Activated naive CD8-positive, alpha-beta T cell treated with anti-CD3 and anti-CD28 coated beads, Interleukin-2, amount 50 U/mL, for 16 hours (primary cell): ENCODE measurements around the gene NCOR1.
"Not testable (repeated sequence)": the region's sequence is repeated elsewhere in the genome, so short reads cannot be mapped to it uniquely, and the experiment has no call there.

Experiments used
- DNase-seq: peaks from one replicate; pipeline ENCODE4 v3.0.0-alpha.2; 2020; ENCODE audit warnings: low read depth, low spot score

Gene NCOR1

GRCh38 chr17:16215002-16215272, 397 bp downstream of the NCOR1 start:
- DNase-seq, result no peak

- no peak for DNase-seq
These were observed 938 bp downstream of the NCOR1 start for GRCh38 chr17:16214190-16215001.

GRCh38 chr17:16212793-16213192, 2.5 kb downstream of the NCOR1 start:
- DNase-seq, result no peak

GRCh38 chr17:16211590-16211989, 3.7 kb downstream of the NCOR1 start:
- no peak for DNase-seq

GRCh38 chr17:16204763-16205162, 10.6 kb downstream of the NCOR1 start:
- not testable (repeated sequence) for DNase-seq

- DNase-seq, result not testable (repeated sequence)
These were observed 12.5 kb downstream of the NCOR1 start for GRCh38 chr17:16202554-16203500.

GRCh38 chr17:16201693-16202131, 13.6 kb downstream of the NCOR1 start:
- not testable (repeated sequence) for DNase-seq

- DNase-seq, result no peak
These were observed 16.2 kb downstream of the NCOR1 start for GRCh38 chr17:16199093-16199492.

GRCh38 chr17:16197276-16197675, 18.1 kb downstream of the NCOR1 start:
- DNase-seq, result no peak

- DNase-seq, result not testable (repeated sequence)
These were observed 21.0 kb downstream of the NCOR1 start for GRCh38 chr17:16194307-16194835.

- DNase-seq, result no peak
These were observed 23.7 kb downstream of the NCOR1 start for GRCh38 chr17:16191604-16192003.

- DNase-seq, result no peak
These were observed 24.5 kb downstream of the NCOR1 start for GRCh38 chr17:16190703-16191360.

GRCh38 chr17:16189791-16190348, 25.5 kb downstream of the NCOR1 start:
- no peak for DNase-seq

GRCh38 chr17:16187642-16188041, 27.7 kb downstream of the NCOR1 start:
- DNase-seq, result no peak

- DNase-seq, result no peak
These were observed 33.8 kb downstream of the NCOR1 start for GRCh38 chr17:16181581-16181980.

GRCh38 chr17:16178836-16179235, 36.5 kb downstream of the NCOR1 start:
- no peak for DNase-seq

GRCh38 chr17:16171613-16172012, 43.7 kb downstream of the NCOR1 start:
- DNase-seq, result no peak

GRCh38 chr17:16166766-16167165, 48.6 kb downstream of the NCOR1 start:
- DNase-seq, result not testable (repeated sequence)

- no peak for DNase-seq
These were observed 56.6 kb downstream of the NCOR1 start for GRCh38 chr17:16158714-16159113.

- DNase-seq, result no peak
These were observed 59.8 kb downstream of the NCOR1 start for GRCh38 chr17:16155536-16155935.

- not testable (repeated sequence) for DNase-seq
These were observed 63.0 kb downstream of the NCOR1 start for GRCh38 chr17:16152326-16152725.
